B cell (primary cell): Measurements from ENCODE around the gene NCAPH2. TPM values are rescaled to one million over a fixed set of nuclear protein-coding genes. Genes with fewer than 3 reads are reported as not detected.
A peak's percentile ranks its signal among the peaks of the same experiment; 100 is the strongest.

Experiments used
- ATAC-seq: fragments of 200-7000 bp; cut with Tn5 transposase; one replicate; pipeline ENCODE4 v1.10.0; 2021; ENCODE audit warnings: low read depth, mild to moderate bottlenecking, moderate number of reproducible peaks, moderate library complexity
- CTCF ChIA-PET: fragments of 350-600 bp; sonication (Branson Sonifier 250); formaldehyde crosslinking; loops from one replicate; lab custom pipeline; 2021; ENCODE audit warnings: antibody characterized with exemption, inconsistent platforms; lab: Charles Lee
- POLR2A ChIA-PET: fragments of 350-600 bp; sonication (Branson Sonifier 250); formaldehyde crosslinking; loops from one replicate; lab custom pipeline; 2021; ENCODE audit warnings: antibody characterized with exemption; lab: Charles Lee
- DNase-seq: peaks from one replicate; pipeline ENCODE4 v3.0.0; 2013
- H2AFZ ChIP-seq: 2 replicates; pipeline ENCODE4 v1.6.1; 2012; ENCODE audit warnings: mild to moderate bottlenecking, low read depth, low read length; ENCODE audit not compliant: insufficient read depth, poor library complexity, severe bottlenecking
- H3K27ac ChIP-seq, 2 donors: 1 replicate in 1 of 2; 2 replicates in 1 of 2; pipeline ENCODE4 v1.5.1; 2012 to 2013; ENCODE audit warnings: low read length in 2 of 2, mild to moderate bottlenecking in 2 of 2, moderate library complexity in 1 of 2
- H3K27me3 ChIP-seq, 4 experiments: fragments of 200-600 bp in 1 of 4; sonication (generic) in 1 of 4; replicated peaks in 1 of 4; 1 replicate in 2 of 4; 2 replicates in 2 of 4; pipeline versions ENCODE4 v1.6.1 to v1.7.0; 2013 to 2016; ENCODE audit warnings: low read length in 3 of 4, mild to moderate bottlenecking in 2 of 4, mixed read lengths in 1 of 4, moderate library complexity in 1 of 4; ENCODE audit not compliant: insufficient read depth in 4 of 4, control insufficient read depth in 3 of 4; ENCODE audit errors: control extremely low read depth in 1 of 4
- H3K36me3 ChIP-seq, 2 experiments: replicated peaks in 1 of 2; 1 replicate in 1 of 2; 2 replicates in 1 of 2; pipeline versions ENCODE4 v1.6.1 to v1.7.1; 2013; ENCODE audit warnings: low read length in 1 of 2; ENCODE audit not compliant: insufficient read depth in 2 of 2, control insufficient read depth in 1 of 2; ENCODE audit errors: control extremely low read depth in 1 of 2, extremely low read depth in 1 of 2
- H3K4me1 ChIP-seq, 2 donors: fragments of 200-600 bp in 1 of 2; sonication (generic) in 1 of 2; 1 replicate in 1 of 2; 2 replicates in 1 of 2; pipeline versions ENCODE4 v1.5.1 to v1.6.1; 2013 to 2017; ENCODE audit warnings: low read length in 2 of 2; ENCODE audit not compliant: control insufficient read depth in 2 of 2, insufficient read depth in 2 of 2
- H3K4me2 ChIP-seq: replicated peaks from 2 replicates; pipeline ENCODE3; 2012; ENCODE audit warnings: mild to moderate bottlenecking, low read depth, low read length; ENCODE audit not compliant: poor library complexity, severe bottlenecking
- H3K4me3 ChIP-seq, 5 experiments: fragments of 200-600 bp in 1 of 5; sonication (generic) in 1 of 5; 1 replicate in 3 of 5; 2 replicates in 2 of 5; pipeline versions ENCODE4 v1.5.1 to v1.7.0; 2011 to 2016; ENCODE audit warnings: low read length in 4 of 5, mild to moderate bottlenecking in 4 of 5, low read depth in 2 of 5, control low read depth in 1 of 5, moderate library complexity in 1 of 5; ENCODE audit not compliant: insufficient read depth in 1 of 5; ENCODE audit errors: control extremely low read depth in 1 of 5, extremely low read depth in 1 of 5
- H3K79me2 ChIP-seq: fragments of 200-600 bp; sonication (generic); one replicate; pipeline ENCODE4 v1.6.0; 2016; ENCODE audit warnings: low read length; ENCODE audit not compliant: control insufficient read depth, insufficient read depth
- H3K9ac ChIP-seq: fragments of 200-600 bp; sonication (generic); 2 replicates; pipeline ENCODE4 v1.6.1; 2017; ENCODE audit warnings: mild to moderate bottlenecking, low read length, moderate library complexity
- H3K9me3 ChIP-seq, 3 donors: one replicate each; pipeline versions ENCODE4 v1.6.1 to v1.7.1; 2013; ENCODE audit warnings: low read length in 2 of 3; ENCODE audit not compliant: control insufficient read depth in 2 of 3, insufficient read depth in 1 of 3; ENCODE audit errors: control extremely low read depth in 1 of 3
- H4K20me1 ChIP-seq: 2 replicates; pipeline ENCODE4 v1.6.0; 2012; ENCODE audit warnings: mild to moderate bottlenecking, low read length; ENCODE audit not compliant: insufficient read depth, control insufficient read depth, poor library complexity, severe bottlenecking
- H3K27ac Mint-ChIP-seq: one replicate; pipeline ENCODE4 v1.8.0; 2021; ENCODE audit warnings: mixed read lengths
- H3K27me3 Mint-ChIP-seq: one replicate; pipeline ENCODE4 v1.8.0; 2021; ENCODE audit warnings: mixed read lengths
- H3K4me1 Mint-ChIP-seq: one replicate; pipeline ENCODE4 v1.8.0; 2021; ENCODE audit warnings: mixed read lengths
- H3K4me3 Mint-ChIP-seq: one replicate; pipeline ENCODE4 v1.8.0; 2021; ENCODE audit warnings: mixed read lengths
- H3K9me3 Mint-ChIP-seq: one replicate; pipeline ENCODE4 v1.8.0; 2022; ENCODE audit warnings: mixed read lengths; ENCODE audit not compliant: insufficient read depth
- CTCF ChIP-seq: fragments of 200-600 bp; IDR thresholded peaks from one replicate; pipeline ENCODE4 v1.8.0; 2022; ENCODE audit warnings: antibody characterized with exemption, mild to moderate bottlenecking
- EZH2 ChIP-seq: IDR thresholded peaks from 2 replicates; pipeline ENCODE4 v1.6.1; 2012; ENCODE audit warnings: borderline replicate concordance, low read depth, mild to moderate bottlenecking, moderate library complexity, low read length; ENCODE audit not compliant: insufficient read depth, poor library complexity, severe bottlenecking
- WGBS: methylation state at CpG from one replicate; pipeline ENCODE4 v1.1.5; 2013; ENCODE audit warnings: missing lambda C conversion rate; ENCODE audit not compliant: insufficient coverage; 5-methylcytosine and 5-hydroxymethylcytosine counted together
- intact Hi-C: fragments of 100-400 bp; cut with micrococcal nuclease; formaldehyde crosslinking; loops from one replicate; pipeline ENCODE4 v1.10.0; 2022
- polyA plus RNA-seq: library from polyadenylated mRNA; depleted of rRNA; stranded (reverse); fragments of >200 nt; gene quantifications from 2 replicates; pipeline ENCODE4 v1.2.3, GENCODE V29; 2012
- total RNA-seq, 2 donors: library from RNA; stranded (reverse); fragments of 120-200 nt in 1 of 2; gene quantifications; 1 replicate in 1 of 2; 2 replicates in 1 of 2; pipeline versions ENCODE4 v1.2.3 to v1.2.4, GENCODE V29; 2013 to 2022

The NCAPH2 gene
- total and polyA plus RNA-seq, 2 donors (not counting 1 experiment from before 2014, with no cell fraction given): 47.1 to 76.9 TPM

- intact Hi-C loops: no loop called here
- no peaks in the 10 kb centered on the region for H3K27me3 Mint-ChIP-seq
- no peak overlapping the region for H3K27ac Mint-ChIP-seq
- 90% methylated on average over 25 of the region's 25 CpGs for WGBS
- peaks cover 32% of the 10 kb centered on the region for H3K4me1 Mint-ChIP-seq
- H3K4me2 ChIP-seq: peak overlapping the region; percentile 98
- POLR2A ChIA-PET: interaction anchor here (2.0 to 2.7 kb wide), 3 partner anchors 11 to 24 kb away, joined by 13 to 35 read pairs (median 15); partner anchors contain the start of genes LMF2 and NCAPH2
- ATAC-seq (no peak), DNase-seq (no peak)
- H3K4me1 ChIP-seq: peaks cover 16 to 41% of the 10 kb centered on the region in 2 donors
- CTCF ChIA-PET: interaction anchor here (1.0 to 2.4 kb wide), 7 partner anchors 16 to 182 kb away, joined by 3 to 71 read pairs (median 19); partner anchors contain the start of genes LMF2, MIOX and NCAPH2
- peaks cover 0 to 37% of the 10 kb centered on the region in 2 experiments for H3K36me3 ChIP-seq
- H3K9ac ChIP-seq: no peak overlapping the region
- H3K4me3 ChIP-seq: peak overlapping the region in 3 of 5 experiments; percentile 4 to 82 (median 76)
- H4K20me1 ChIP-seq: peaks cover 27% of the 10 kb centered on the region
- H3K9me3 ChIP-seq: peaks cover 0 to under 1% (median 0%) of the 10 kb centered on the region in 3 donors
- no peaks in the 10 kb centered on the region for H3K9me3 Mint-ChIP-seq
- H3K27me3 ChIP-seq: no peaks in the 10 kb centered on the region
- H2AFZ ChIP-seq: no peak overlapping the region
- H3K27ac ChIP-seq: no peak overlapping the region
- TF ChIP-seq EZH2: no peak
- TF ChIP-seq CTCF: no peak
- H3K79me2 ChIP-seq: peaks cover 45% of the 10 kb centered on the region
- peak overlapping the region; percentile 90 for H3K4me3 Mint-ChIP-seq
These were observed 16.0 kb downstream of the NCAPH2 start for GRCh38 chr22:50523806-50524675.
